Activated CD4-positive, alpha-beta T cell treated with anti-CD3 and anti-CD28 coated beads for 48 hours (primary cell): ENCODE data around the gene GRAMD4.

ENCODE experiments used
- DNase-seq: peaks from one replicate; pipeline ENCODE4 v3.0.0-alpha.2; 2020

GRAMD4 gene

GRCh38 chr22:46659059-46659790, 39.0 kb downstream of the GRAMD4 start:
- DNase-seq, result no peak

- DNase-seq, result no peak
Observed at GRCh38 chr22:46659791-46660186, 39.6 kb downstream of the GRAMD4 start.

- no peak for DNase-seq
Observed at GRCh38 chr22:46660604-46661201, 40.5 kb downstream of the GRAMD4 start.

- peak; percentile 59 for DNase-seq
Observed at GRCh38 chr22:46661221-46661851, 41.1 kb downstream of the GRAMD4 start.

- no peak for DNase-seq
Observed at GRCh38 chr22:46662226-46662625, 42.0 kb downstream of the GRAMD4 start.

GRCh38 chr22:46663001-46663400, 42.8 kb downstream of the GRAMD4 start:
- DNase-seq, result no peak

- DNase-seq, result no peak
Observed at GRCh38 chr22:46663436-46664100, 43.4 kb downstream of the GRAMD4 start.

GRCh38 chr22:46664301-46664855, 44.2 kb downstream of the GRAMD4 start:
- DNase-seq, result no peak

GRCh38 chr22:46665151-46665695, 45.0 kb downstream of the GRAMD4 start:
- DNase-seq, result no peak

- no peak for DNase-seq
Observed at GRCh38 chr22:46665751-46666280, 45.6 kb downstream of the GRAMD4 start.

GRCh38 chr22:46666577-46667244, 46.5 kb downstream of the GRAMD4 start:
- no peak for DNase-seq

GRCh38 chr22:46667245-46667623, 47.0 kb downstream of the GRAMD4 start:
- no peak for DNase-seq

- DNase-seq, result no peak
Observed at GRCh38 chr22:46668116-46668515, 47.9 kb downstream of the GRAMD4 start.

GRCh38 chr22:46669201-46669600, 49.0 kb downstream of the GRAMD4 start:
- DNase-seq, result no peak

GRCh38 chr22:46671824-46672432, 51.7 kb downstream of the GRAMD4 start:
- DNase-seq, result no peak

- DNase-seq, result no peak
Observed at GRCh38 chr22:46672731-46673130, 52.5 kb downstream of the GRAMD4 start.

- peak; percentile 31 for DNase-seq
Observed at GRCh38 chr22:46673205-46673604, 53.0 kb downstream of the GRAMD4 start.

- peak; percentile 38 for DNase-seq
Observed at GRCh38 chr22:46673662-46674236, 53.6 kb downstream of the GRAMD4 start.

GRCh38 chr22:46674367-46674781, 54.2 kb downstream of the GRAMD4 start:
- peak; percentile 97 for DNase-seq

- peak; percentile 41 for DNase-seq
Observed at GRCh38 chr22:46674906-46675305, 54.7 kb downstream of the GRAMD4 start.

GRCh38 chr22:46675479-46675878, 55.3 kb downstream of the GRAMD4 start:
- no peak for DNase-seq
